SK-N-SH treated with all-trans-retinoic acid at 6 μM for 48 hours (cell line): ENCODE data around the gene MX2.

Experiments
- ATAC-seq: fragments of 200-7000 bp; cut with Tn5 transposase; 3 replicates; pipeline ENCODE4 v1.9.1; 2020; ENCODE audit warnings: mild to moderate bottlenecking, moderate library complexity
- ARNTL ChIP-seq: fragments of 450-650 bp; formaldehyde crosslinking; IDR thresholded peaks from 2 replicates; pipeline ENCODE4 v1.5.0; 2020; ENCODE audit warnings: low read depth, mild to moderate bottlenecking, moderate library complexity, borderline replicate concordance
- BACH2 ChIP-seq: fragments of 250-450 bp; sonication (Bioruptor Pico); IDR thresholded peaks from 2 replicates; pipeline ENCODE4 v1.9.0; 2021; ENCODE audit warnings: mild to moderate bottlenecking, borderline replicate concordance
- CREB5 ChIP-seq: fragments of 250-450 bp; sonication (Bioruptor Pico); IDR thresholded peaks from 2 replicates; pipeline ENCODE4 v1.5.1; 2020; ENCODE audit warnings: low read depth, mild to moderate bottlenecking, moderate library complexity
- CSDC2 ChIP-seq: fragments of 250-450 bp; sonication (Bioruptor Pico); IDR thresholded peaks from 2 replicates; pipeline ENCODE4 v1.5.0; 2020; ENCODE audit warnings: mild to moderate bottlenecking, moderate library complexity
- CSRNP3 ChIP-seq: fragments of 250-450 bp; sonication (Bioruptor Pico); IDR thresholded peaks from 2 replicates; pipeline ENCODE4 v1.5.1; 2021; ENCODE audit warnings: mild to moderate bottlenecking, moderate library complexity
- ESRRG ChIP-seq: fragments of 250-450 bp; sonication (Bioruptor Pico); IDR thresholded peaks from 2 replicates; pipeline ENCODE4 v1.6.1; 2021; ENCODE audit warnings: mild to moderate bottlenecking
- GLIS3 ChIP-seq: fragments of 250-450 bp; sonication (Bioruptor Pico); IDR thresholded peaks from 2 replicates; pipeline ENCODE4 v1.5.0; 2020; ENCODE audit warnings: mild to moderate bottlenecking, moderate library complexity
- ISL1 ChIP-seq: fragments of 250-450 bp; sonication (Bioruptor Pico); IDR thresholded peaks from 2 replicates; pipeline ENCODE4 v2.1.2; 2022; ENCODE audit warnings: mild to moderate bottlenecking, moderate library complexity
- OSR1 ChIP-seq: fragments of 250-450 bp; sonication (Bioruptor Pico); IDR thresholded peaks from 2 replicates; pipeline ENCODE4 v1.8.0; 2022; ENCODE audit warnings: moderate library complexity, mild to moderate bottlenecking, inconsistent platforms
- PATZ1 ChIP-seq: fragments of 250-450 bp; sonication (Bioruptor Pico); IDR thresholded peaks from 2 replicates; pipeline ENCODE4 v1.8.0; 2020; ENCODE audit warnings: mild to moderate bottlenecking, moderate library complexity, borderline replicate concordance
- POU6F1 ChIP-seq: fragments of 250-450 bp; sonication (Bioruptor Pico); IDR thresholded peaks from 2 replicates; pipeline ENCODE4 v1.8.0; 2021; ENCODE audit warnings: low read depth, mild to moderate bottlenecking, moderate library complexity, borderline replicate concordance
- RARB ChIP-seq: fragments of 250-450 bp; sonication (Bioruptor Pico); IDR thresholded peaks from 2 replicates; pipeline ENCODE4 v1.8.0; 2021; ENCODE audit warnings: mild to moderate bottlenecking, moderate library complexity
- SNAI2 ChIP-seq: fragments of 250-450 bp; sonication (Bioruptor Pico); IDR thresholded peaks from 2 replicates; pipeline ENCODE4 v1.5.0; 2020; ENCODE audit warnings: mild to moderate bottlenecking, moderate library complexity
- TCF4 ChIP-seq: fragments of 250-450 bp; sonication (Bioruptor Pico); IDR thresholded peaks from 2 replicates; pipeline ENCODE4 v1.8.0; 2021; ENCODE audit warnings: mild to moderate bottlenecking, moderate library complexity, borderline replicate concordance
- TOX ChIP-seq: fragments of 250-450 bp; sonication (Bioruptor Pico); IDR thresholded peaks from 2 replicates; pipeline ENCODE4 v1.8.0; 2021; ENCODE audit warnings: mild to moderate bottlenecking, moderate library complexity, borderline replicate concordance
- ZC3H10 ChIP-seq: fragments of 250-450 bp; sonication (Bioruptor Pico); IDR thresholded peaks from 2 replicates; pipeline ENCODE4 v1.5.1; 2021; ENCODE audit warnings: mild to moderate bottlenecking, moderate library complexity
- ZFP3 ChIP-seq: fragments of 250-450 bp; sonication (Bioruptor Pico); IDR thresholded peaks from 2 replicates; pipeline ENCODE4 v1.5.0; 2020; ENCODE audit warnings: mild to moderate bottlenecking, moderate library complexity
- ZFP30 ChIP-seq: fragments of 450-650 bp; formaldehyde crosslinking; IDR thresholded peaks from 2 replicates; pipeline ENCODE4 v1.5.0; 2022; ENCODE audit warnings: mild to moderate bottlenecking, moderate library complexity
- ZNF565 ChIP-seq: fragments of 450-650 bp; formaldehyde crosslinking; conservative IDR thresholded peaks from 2 replicates; pipeline ENCODE4 v1.5.0; 2020; ENCODE audit warnings: low read depth, mild to moderate bottlenecking, moderate library complexity
- ZNF70 ChIP-seq: fragments of 450-650 bp; formaldehyde crosslinking; IDR thresholded peaks from 2 replicates; pipeline ENCODE4 v1.5.0; 2020; ENCODE audit warnings: mild to moderate bottlenecking, moderate library complexity
- ZNF8 ChIP-seq: fragments of 450-650 bp; formaldehyde crosslinking; IDR thresholded peaks from 2 replicates; pipeline ENCODE4 v1.5.0; 2020; ENCODE audit warnings: mild to moderate bottlenecking, moderate library complexity
- TF ChIP-seq, protein P1 (sequence below): fragments of 250-450 bp; sonication (Bioruptor Pico); IDR thresholded peaks from 2 replicates; pipeline ENCODE4 v1.5.0; 2020; ENCODE audit warnings: mild to moderate bottlenecking, moderate library complexity

The MX2 gene

DNA sequence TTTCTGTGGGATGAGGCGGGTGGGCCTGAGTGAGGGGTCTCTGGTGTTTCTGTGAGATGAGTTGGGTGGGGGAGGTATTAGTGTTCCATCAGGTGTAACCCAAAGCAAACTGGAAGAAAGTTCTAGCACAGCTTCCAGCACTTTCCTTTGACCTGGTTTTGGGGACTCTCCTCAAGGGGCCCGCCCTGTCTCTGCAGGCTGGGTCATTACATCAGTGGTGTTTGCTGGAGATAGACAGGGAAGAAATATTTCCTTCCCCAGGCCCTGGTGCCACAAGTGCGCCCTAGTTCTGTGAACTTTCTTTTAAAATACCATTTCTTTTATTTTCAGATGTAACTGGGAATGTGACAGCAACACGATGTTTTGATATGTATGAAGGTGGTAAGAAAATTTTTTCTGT is 16.5 kb upstream of the MX2 start:
- no peak for TF ChIP-seq ZC3H10 (CRISPR knock-in tag)
- no peak for TF ChIP-seq BACH2 (CRISPR knock-in tag)
- TF ChIP-seq TCF4 (CRISPR knock-in tag) = no peak
- TF ChIP-seq ARNTL (CRISPR knock-in tag) = no peak
- TF ChIP-seq RARB = no peak
- TF ChIP-seq, protein P1, sequence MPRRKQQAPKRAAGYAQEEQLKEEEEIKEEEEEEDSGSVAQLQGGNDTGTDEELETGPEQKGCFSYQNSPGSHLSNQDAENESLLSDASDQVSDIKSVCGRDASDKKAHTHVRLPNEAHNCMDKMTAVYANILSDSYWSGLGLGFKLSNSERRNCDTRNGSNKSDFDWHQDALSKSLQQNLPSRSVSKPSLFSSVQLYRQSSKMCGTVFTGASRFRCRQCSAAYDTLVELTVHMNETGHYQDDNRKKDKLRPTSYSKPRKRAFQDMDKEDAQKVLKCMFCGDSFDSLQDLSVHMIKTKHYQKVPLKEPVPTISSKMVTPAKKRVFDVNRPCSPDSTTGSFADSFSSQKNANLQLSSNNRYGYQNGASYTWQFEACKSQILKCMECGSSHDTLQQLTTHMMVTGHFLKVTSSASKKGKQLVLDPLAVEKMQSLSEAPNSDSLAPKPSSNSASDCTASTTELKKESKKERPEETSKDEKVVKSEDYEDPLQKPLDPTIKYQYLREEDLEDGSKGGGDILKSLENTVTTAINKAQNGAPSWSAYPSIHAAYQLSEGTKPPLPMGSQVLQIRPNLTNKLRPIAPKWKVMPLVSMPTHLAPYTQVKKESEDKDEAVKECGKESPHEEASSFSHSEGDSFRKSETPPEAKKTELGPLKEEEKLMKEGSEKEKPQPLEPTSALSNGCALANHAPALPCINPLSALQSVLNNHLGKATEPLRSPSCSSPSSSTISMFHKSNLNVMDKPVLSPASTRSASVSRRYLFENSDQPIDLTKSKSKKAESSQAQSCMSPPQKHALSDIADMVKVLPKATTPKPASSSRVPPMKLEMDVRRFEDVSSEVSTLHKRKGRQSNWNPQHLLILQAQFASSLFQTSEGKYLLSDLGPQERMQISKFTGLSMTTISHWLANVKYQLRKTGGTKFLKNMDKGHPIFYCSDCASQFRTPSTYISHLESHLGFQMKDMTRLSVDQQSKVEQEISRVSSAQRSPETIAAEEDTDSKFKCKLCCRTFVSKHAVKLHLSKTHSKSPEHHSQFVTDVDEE (CRISPR knock-in tag) = no peak
- TF ChIP-seq ISL1 (CRISPR knock-in tag) = no peak
- no peak for TF ChIP-seq CREB5 (CRISPR knock-in tag)
- no peak for TF ChIP-seq SNAI2 (CRISPR knock-in tag)
- TF ChIP-seq ZFP30 (CRISPR knock-in tag) = no peak
- no peak for TF ChIP-seq OSR1 (CRISPR knock-in tag)
- TF ChIP-seq CSRNP3 (CRISPR knock-in tag) = no peak
- no peak for TF ChIP-seq POU6F1 (CRISPR knock-in tag)
- TF ChIP-seq ZFP3 (CRISPR knock-in tag) = no peak
- TF ChIP-seq ZNF70 (CRISPR knock-in tag) = no peak
- TF ChIP-seq ZNF8 (CRISPR knock-in tag) = no peak
- TF ChIP-seq ZNF565 (CRISPR knock-in tag) = no peak
- no peak for TF ChIP-seq TOX (CRISPR knock-in tag)
- TF ChIP-seq CSDC2 (CRISPR knock-in tag) = no peak
- TF ChIP-seq ESRRG = no peak
- no peak for ATAC-seq

- no peak for TF ChIP-seq POU6F1 (CRISPR knock-in tag)
- no peak for TF ChIP-seq TCF4 (CRISPR knock-in tag)
- TF ChIP-seq GLIS3 (CRISPR knock-in tag) = no peak
- no peak for TF ChIP-seq PATZ1 (CRISPR knock-in tag)
- no peak for ATAC-seq
These were observed 15.7 kb upstream of the MX2 start for GRCh38 chr21:41345934-41346685.
